ENCODE data around the gene LSS. TPM values are rescaled to one million over a fixed set of nuclear protein-coding genes. Genes with fewer than 3 reads are reported as not detected.

LSS gene
- polyA plus RNA-seq, 4 donors, result 28.1 to 36.3 (median 35.5) TPM

DNA sequence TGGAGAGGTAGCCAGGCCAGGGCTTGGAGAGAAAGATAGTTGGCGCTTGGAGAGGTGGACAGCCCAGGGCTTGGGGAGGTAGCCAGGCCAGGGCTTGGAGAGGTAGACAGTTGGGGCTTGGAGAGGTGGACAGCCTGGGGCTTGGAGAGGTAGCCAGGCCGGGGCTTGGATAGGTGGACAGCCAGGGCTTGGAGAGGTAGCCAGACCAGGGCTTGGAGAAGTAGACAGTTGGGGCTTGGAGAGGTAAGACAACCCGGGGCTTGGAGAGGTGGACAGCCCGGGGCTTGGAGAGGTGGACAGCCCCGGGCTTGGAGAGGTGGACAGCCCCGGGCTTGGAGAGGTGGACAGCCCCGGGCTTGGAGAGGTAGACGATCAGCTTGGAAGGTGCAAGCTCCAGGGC is 7.7 kb downstream of the LSS start:
- no peak for DNase-seq (ENCODE audit: low read depth in 4 of 4, low spot score in 3 of 4)

DNA sequence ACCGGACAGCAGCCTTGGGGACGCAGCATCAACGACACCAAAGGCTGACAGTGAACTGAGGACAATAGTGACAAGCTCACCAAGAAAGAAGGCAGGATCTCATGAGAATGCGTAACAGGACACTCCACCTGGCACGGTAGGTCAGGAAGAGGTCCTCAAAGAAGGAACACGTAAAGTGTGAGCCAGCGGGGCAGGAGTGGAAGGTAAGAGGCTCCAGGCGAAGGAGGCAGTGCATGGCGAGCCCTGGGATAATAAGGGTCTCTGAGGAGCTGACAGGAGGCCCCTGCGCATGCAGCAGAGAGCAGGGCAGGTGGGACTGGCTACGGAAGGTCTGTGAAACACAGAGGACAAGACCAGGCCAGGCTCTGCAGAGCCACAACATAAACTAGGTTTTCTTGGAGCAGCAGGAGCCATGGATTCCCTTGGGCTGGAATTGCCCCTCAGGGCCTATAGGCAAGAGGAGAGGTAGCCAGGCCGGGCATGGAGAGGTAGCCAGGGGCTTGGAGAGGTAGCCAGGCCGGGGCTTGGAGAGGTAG is 8.2 kb downstream of the LSS start:
- no peak for DNase-seq (ENCODE audit: low read depth in 4 of 4, low spot score in 3 of 4)

DNA sequence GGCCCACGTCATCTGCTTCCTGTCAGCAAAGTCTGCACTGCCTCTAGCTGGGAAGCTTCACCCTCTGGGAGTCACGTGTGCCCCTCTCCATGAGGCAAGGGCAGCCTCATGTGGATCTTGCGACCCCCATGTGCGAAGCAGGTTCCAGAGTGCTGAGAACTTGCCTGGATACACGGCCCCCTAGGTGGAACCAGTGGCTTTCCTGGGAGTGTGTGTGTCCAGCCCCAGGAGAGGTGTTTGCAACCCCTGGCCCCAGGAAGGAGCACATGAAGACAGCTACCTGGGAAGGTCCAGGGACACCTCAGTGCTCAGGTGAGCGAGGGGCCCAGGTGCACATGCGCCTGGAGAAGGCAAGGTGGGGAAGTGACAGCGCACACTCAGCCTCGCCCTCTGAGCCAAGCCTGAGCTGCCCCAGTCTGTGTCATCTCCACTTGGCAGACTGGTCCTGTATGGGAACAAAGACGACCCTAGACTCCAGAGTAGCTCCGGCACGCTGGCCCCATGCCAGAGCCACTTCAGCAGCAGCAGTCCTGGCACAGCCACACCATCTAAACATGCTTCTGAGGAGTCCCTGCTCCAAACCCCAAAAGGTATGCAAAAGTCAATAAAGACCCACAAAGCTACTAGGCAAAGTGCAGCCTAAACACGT is 8.9 kb downstream of the LSS start:
- DNase-seq (ENCODE audit: low read depth in 4 of 4, low spot score in 3 of 4), result no peak

DNA sequence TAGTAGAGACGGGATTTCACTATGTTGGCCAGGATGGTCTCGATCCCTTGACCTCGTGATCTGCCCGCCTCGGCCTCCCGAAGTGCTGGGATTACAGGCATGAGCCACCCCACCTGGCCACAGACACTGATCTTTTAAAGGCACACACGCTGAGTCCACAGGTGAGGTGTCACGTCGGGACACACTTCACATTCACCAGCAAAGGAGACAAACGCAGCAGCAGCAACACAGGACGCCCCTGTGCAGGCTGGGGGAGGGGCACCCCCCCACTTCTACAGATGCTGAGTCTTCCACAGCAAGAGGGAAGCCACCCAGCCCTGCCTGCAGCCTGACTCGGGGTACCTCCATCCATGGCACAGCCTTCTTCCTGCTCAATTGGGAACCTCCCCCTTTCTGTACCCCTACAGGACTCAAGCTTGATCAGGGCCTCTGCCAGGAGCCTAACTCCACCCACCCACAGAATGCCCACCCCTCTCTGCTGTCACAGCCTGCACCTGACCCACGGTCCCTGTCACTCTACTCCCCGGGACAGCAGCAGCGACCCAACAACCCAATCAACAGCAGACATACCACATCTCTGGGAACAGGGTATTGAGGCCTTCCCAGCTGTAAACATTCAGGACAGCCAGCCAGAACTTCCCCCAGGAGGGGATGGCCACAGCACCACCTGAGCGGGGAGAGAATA is 9.5 kb downstream of the LSS start:
- DNase-seq (ENCODE audit: low read depth in 4 of 4, low spot score in 3 of 4), result no peak

DNA sequence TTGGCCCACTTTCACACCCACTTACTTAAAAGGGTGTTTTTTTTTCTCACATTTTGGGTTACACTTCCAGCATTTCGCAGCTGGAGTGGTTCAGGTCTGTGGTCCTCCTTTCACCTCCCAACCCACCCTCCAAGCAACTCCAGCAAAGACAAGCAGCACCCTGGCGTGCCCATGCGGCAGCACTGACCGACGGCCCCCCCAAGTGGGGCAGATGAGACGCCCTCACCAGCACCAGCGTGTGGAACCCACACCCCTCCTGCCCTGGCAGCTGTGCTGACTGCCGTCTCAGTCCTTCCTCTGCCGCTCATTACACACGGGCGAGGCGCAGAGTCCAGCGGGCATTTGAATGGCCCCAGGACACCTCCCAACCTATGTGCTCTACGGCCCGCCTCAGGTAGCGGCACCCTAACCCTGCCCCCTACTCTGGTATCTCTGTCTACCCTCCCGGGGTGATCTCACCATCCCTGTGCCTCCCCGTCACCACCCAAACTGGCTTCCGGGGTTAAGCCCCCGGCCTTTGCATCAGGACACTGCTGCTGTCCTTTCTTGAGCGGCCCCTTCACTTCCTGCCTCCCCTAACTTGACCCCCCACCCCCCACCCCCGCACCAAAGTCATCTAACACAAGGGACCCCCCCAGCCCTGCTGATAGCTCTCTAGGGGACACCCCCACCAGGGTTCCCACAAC is 10.9 kb downstream of the LSS start:
- DNase-seq (ENCODE audit: low read depth in 4 of 4, low spot score in 3 of 4), result no peak

DNA sequence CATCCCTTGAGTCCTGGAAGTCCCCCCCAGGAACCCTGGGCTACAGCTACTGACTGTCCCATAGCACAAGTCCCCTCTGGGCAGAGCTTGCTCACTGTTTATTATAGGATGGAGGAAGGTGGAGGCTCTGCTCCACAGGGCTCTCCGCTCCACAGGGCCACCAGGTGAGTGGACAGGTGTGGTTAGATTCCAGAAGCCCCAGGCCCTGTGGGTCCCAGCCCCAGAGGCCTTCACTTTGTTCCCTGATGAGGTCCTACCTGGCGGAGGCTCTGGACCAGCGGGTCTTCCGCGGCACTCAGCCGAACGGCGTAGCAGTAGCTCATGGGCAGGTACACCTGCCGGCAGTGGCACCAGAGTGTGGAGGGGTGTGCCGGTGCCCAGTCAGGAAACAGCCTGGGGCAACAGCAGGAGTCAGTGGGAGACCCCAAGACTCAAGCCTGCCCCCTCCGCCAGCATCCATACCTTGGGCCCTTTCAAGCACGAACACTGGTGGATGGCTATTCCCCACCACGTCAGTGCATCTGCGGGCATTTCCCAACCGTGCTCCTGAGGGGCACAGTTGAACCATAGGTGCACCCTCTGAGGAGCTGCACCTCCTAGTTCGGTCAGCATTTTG is 12.3 kb downstream of the LSS start:
- no peak for DNase-seq (ENCODE audit: low read depth in 4 of 4, low spot score in 3 of 4)

DNA sequence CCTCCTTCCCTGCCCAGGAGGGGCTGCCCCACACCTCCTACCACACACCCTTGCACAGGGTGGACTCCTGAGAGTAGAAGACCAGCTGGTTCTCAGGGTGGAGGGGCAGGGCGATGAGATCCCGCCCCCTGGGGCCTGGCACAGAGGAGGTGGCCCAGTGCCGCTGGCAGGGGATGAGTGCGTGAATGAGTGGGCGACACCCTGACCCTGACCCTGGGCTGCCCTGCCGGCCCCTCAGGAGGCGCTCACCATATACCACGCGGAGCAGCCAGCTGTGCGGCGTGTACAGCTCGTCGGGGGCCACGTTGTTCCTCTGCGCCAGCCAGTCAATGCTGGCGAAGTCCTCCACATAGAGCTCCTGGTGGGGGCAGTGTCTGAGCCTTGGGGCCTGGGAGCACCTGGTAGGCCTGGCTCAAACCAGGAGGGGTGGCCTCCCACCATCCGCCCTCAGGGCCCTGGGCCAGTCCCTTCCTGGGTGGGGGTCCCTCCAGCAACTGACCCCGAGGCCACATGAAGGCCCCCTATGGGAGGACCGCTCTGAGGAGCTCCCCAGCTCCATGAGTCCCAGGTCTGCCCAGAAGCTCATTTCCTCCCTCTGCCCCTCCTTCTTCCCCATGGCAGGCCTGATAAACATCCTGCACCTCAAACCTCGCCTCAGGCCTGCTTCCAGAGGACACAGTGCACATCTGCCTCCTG is 13.0 kb downstream of the LSS start:
- no peak for DNase-seq (ENCODE audit: low read depth in 4 of 4, low spot score in 3 of 4)

DNA sequence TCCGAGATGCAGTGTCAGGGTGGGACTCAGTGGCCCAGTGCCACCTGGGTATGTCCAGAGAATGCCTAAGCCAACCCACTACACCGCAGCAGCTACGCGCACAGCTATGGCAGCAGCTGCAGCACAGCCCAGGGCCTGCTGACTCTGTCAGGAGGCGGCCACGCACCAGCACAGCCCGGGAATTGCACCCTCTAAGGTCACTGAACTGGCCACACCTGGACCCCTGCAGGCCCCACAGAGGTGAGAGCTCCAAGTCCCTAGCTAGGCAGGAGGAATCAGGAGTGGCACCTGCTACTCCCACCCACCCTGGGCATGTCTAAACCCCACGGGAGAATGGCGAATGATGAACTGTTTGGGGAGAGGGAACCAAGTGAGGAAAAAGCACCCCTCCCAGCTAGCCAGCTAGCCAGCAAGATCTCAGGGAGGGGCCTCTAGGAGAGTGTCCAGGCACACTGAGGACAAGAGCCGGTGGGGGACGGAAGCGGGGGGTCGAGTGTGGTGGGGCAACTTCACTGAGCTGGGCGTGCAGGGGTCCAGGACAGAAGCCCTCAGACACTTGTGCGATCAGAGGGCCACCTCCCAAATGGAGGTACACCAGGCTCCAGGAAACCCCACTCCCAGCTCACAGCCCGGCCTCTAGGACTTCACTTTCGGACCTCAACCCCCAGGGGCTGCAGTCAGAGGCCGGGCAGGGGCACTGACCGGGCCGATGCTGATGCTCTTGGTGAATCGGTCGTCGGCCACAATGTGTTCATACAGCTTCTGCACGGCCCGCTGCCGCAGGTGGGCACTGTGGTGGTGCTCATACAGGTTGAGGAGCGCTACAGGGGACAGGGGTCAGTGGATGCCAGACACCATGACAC is 13.9 kb downstream of the LSS start:
- no peak for DNase-seq (ENCODE audit: low read depth in 4 of 4, low spot score in 3 of 4)

DNA sequence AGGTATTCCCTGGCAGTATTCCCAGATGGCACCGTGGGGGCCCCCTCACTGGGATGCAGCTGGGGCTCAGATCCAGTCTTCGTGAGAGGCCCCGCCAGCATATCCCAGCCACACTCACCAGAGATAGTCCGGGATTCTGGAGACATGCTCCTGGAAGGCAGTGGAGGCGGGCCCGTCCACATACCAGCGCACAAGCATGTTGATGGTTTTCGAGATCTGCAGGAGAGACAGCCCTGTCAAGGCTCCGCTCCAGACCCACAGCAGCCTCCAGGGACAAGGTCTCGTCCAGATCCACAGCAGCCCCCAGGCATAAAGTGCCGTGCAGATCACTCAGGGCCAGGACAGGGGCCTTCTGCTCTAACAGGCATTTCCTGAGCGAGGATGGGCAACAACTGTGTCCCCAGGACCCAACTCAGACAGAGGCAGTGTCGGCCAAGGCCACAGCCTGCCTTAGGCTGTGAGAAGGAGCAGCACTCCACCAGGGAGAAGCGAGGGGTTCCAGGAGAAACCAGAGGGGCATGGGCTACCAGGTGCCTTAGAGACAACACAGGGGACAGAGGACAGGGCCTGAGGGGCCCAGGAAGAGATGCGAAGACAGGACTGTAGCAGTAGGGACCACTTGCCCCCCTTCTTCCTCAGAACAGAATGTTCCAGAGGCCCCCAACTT is 14.8 kb downstream of the LSS start:
- no peak for DNase-seq (ENCODE audit: low read depth in 4 of 4, low spot score in 3 of 4)

DNA sequence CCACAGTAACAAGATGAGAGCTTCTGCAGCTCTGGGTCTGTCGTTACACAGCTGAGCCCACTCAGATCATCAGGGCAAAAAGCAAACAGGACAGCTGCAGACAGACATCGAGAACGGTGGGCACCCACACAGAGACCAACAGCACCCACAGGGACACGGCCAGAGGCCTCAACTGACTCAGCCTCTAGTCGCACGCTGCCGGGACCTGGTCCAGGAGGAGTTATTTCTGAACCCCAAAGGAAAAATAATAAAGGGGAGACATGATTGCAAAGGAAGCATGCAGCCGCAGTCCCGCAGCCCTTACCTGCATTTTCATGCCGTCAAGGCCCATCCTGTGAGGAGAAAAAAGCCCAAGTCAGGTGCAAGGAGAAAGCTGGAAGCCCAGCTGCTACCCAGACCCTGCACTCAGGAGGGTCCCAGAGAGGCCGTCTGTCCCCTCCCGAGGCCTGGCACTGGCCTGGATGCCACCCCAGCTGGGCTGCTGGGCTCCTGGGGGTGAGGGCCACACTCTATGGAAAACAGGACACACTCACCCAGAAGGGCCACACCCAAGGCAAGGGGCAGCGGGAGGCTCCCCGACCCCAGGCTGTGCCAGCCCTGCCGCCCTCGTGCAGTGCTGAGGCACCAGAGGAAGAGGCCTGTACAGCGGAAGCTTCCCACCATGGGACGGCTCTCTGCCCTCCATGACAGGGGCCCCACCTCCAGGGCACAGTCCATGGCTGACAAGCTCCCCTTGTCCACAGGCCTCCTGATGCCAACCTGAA is 15.7 kb downstream of the LSS start:
- no peak for DNase-seq (ENCODE audit: low read depth in 4 of 4, low spot score in 3 of 4)

DNA sequence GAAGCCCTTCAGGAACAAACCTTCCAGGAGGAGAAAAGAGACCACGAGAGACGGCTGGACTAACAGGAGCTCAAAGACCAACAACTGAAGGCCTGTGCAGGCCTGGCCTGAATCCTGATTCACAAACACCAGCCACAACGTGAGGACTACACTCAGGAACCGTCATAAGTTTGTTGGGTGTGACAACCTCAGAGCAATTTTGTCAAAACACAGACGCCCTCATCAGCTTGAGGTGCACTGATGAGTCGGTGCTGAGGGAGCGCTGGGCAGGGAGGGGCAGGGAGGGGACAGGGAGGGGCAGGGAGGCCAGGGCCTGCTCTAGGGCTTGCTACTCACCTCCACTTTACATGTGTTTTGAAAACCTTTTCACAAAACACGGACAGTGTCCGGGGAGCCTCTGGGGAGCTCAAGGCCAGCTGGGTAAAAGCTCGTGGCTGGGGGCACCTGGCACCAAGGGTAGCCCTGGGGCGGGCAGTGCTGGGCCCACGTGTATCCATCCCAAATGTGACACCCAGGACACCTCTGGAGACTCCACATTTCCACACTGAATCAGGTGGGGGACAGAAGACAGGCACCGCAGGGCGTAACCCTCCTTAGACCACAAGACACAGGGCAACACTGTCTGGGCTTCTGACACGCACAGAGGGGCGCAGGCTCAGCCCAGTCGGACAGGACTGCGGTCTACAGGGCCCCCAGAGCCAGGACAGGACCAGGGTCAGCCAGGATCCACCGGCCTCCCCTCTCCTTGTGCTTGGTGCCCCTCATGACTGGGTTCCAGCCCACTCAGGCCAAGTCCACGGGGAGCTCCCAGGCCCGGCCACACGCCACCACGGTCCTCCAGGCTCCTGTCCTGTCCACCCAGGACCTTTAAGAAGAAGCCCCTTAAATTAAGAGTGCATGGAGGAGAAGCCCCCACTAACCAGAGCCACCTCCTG is 16.5 kb downstream of the LSS start:
- no peak for DNase-seq (ENCODE audit: low read depth in 4 of 4, low spot score in 3 of 4)

DNA sequence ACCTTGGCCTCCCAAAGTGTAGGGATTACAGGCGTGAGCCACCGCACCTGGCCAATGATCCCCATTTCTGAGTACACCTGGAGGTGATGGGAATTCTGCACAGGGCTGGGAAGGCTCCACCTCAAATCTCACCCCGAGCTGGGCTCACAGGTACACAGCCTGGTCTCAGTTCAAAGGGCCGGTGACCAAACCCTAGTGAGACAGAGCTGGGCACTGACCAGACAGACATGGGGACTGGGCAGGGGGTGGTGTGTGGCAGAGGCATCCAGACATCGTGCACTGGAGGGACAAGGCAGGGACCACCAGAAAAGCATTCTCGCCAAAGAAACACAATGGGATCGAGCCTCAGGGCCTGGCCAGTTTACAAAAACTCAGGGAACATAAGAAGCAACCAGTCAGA is 17.2 kb downstream of the LSS start:
- DNase-seq (ENCODE audit: low read depth in 4 of 4, low spot score in 3 of 4), result no peak

DNA sequence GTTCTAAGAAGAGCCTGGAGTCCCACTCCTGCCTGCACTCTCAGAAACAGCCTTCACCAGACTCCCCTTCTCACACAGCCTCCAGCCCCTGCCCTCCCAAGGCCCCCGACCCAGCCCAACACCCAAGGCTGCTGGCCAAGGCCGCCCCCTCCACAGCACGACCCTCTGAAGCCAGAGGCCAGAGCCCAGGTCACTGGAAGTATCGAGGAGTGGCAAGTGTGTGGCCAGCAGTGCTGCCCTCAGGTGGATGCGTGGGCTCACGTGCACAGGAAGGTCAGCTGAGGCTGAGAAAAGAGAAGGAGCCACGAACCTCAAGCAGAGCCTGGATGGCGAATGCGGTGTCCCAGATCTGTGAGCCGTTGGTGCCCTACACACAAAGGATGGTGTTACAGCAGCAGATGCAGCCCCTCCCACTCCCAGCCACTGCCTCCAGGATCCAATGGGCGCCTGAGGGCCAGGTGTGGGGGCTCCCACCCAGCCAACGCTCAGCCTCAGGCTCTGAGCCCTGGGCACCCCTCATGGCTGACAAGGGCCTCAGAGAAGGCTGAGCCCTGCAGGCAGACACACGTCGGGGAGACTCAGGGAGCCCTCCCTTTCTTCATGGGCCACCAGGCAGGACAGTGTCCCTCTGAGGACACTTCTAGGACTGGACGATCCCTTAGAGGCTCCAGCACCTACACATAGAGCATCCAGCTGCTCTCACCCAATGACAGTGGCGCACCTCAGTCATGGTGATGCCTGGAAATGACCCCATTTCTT is 18.0 kb downstream of the LSS start:
- DNase-seq (ENCODE audit: low read depth in 4 of 4, low spot score in 3 of 4), result no peak

DNA sequence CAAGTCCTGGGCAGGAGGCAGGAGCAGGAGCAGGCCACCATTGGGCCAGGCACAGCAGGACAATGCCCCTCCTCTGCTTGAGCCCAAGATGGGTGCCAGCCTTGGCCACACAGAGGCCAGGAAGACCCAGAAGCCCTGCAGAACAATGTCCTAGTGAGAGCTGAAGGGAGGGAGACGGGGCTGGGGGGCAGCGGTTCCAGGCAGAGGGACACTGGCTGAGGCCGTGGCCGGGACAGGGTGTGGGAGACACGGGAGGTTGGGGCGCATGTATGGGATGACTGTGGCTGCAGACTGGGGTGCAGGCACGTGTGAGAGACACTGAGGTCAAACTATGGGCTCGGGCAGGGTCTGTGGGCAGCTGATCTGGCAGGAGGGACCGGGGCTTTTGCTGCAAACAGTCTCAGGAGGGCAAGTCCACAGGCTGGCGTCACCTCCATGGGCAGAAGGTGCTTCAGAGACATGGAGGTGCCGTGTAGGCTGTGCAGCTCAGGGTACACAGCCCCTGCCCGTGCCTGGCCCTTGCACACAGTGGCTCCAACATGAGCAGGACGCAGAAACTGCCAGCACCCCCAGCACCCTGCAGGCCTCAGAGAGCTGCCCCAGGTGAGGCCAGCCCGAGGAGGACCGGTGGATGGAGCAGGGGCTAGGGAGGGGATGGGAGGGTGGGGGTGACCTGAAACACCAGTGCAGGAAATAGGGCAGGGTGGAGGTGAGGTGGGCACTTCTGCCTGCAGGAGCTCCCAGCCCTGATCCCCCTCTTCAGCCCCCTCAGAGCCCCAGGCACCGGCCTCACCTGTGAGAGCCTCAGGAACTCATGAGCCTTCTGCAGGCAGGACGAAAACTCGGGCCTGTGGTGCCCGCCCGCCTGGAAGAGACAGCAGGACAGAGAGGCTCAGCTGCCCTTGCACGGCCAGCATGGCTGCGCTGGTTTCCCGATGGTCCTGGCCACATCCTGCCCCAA is 19.5 kb downstream of the LSS start:
- DNase-seq (ENCODE audit: low read depth in 4 of 4, low spot score in 3 of 4), result no peak

DNA sequence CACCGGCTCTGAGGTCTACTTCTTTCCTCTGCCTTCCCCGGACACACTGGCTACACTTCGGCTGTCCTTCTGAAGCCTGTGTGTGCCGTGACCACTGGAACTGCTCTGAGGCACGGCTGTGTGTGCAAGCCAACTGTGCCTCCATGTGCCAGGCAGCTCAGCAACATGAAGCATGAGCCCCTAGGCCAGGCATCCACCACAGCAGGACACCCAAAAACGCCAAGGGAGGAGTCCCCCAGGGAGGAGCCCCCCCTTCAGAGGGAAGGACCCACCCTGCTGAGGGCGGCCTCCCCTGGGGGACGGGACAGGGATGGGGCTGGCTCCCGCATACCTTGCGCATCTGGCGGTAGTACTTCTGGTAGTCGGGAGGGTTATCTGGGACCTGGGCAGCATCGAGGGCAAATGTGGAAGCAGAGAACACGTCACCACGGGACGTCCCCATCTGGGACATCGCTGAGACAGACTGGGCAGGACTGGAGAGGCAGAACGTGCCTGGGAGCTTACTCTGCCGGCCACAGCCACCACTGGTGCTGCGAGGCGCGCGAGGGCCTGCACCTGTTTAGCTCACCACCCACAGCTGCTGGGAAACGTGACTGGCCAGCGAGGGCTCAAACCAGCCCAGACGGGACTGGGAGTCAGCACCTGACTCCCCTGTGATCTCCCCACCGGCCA is 20.5 kb downstream of the LSS start:
- DNase-seq (ENCODE audit: low read depth in 4 of 4, low spot score in 3 of 4), result no peak
